Activated gamma-delta T cell (primary cell): ENCODE measurements around the gene OR4E2.
"Not testable (repeated sequence)": the region's sequence is repeated elsewhere in the genome, so short reads cannot be mapped to it uniquely, and the experiment has no call there.

Experiments used
- DNase-seq: peaks from one replicate; lab custom pipeline; 2025; lab: John Stamatoyannopoulos, UW
- total RNA-seq, 2 donors: gene quantifications; one replicate each; lab custom pipeline; 2026; lab: John Stamatoyannopoulos, UW

OR4E2 gene
- 0 reads per million in 2 donors for total RNA-seq

- no peak for DNase-seq
Measured at GRCh38 chr14:21653331-21653885, at the start of gene OR4E2. Gene OR4E2, plus strand, starts transcription at chr14:21653835. Its CDS starts 11,248 bp downstream, at chr14:21665083.

DNA sequence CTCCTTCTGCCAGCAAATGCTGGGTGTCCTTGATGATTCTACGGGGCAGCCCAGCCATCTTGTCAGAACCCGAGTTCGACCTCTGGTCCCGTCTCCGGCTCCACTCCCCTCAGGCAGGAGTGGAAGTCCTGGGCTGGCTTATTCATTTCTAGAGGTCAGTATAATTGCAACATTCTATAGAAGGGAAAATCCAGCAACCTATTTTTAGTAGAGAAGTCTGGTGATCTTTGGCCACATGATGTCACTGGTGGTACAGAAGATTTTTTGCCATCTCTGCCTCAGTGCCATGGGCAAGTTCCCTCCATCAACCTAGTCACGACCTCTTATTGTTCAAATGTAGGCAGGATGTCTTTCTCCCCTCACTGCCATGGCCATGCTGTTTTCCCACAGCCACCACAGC lies 41.3 kb upstream of the OR4E2 start:
- DNase-seq, result no peak

DNA sequence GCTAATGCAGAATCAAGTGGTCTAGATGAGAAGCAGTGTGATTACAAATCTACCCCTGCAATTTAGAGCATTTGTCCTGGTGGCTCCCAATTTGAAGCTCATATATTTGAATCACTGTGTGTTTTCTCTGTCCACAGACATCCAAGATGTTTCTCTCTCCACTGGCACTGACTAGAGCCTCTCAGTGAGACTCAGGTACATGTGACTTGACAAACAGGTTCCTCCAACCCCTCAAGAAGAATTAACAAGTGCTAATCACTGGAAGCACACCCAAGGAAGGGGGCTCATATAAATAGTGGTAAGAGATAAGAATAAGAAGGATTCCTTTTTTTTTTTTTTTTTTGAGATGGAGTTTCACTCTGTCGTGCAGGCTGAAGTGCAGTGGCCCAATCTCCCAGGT lies 39.4 kb upstream of the OR4E2 start:
- no peak for DNase-seq

GRCh38 chr14:21617614-21618013 lies 36.0 kb upstream of the OR4E2 start:
- no peak for DNase-seq

- DNase-seq, result no peak
Measured at GRCh38 chr14:21626491-21627230, 27.0 kb upstream of the OR4E2 start.

DNA sequence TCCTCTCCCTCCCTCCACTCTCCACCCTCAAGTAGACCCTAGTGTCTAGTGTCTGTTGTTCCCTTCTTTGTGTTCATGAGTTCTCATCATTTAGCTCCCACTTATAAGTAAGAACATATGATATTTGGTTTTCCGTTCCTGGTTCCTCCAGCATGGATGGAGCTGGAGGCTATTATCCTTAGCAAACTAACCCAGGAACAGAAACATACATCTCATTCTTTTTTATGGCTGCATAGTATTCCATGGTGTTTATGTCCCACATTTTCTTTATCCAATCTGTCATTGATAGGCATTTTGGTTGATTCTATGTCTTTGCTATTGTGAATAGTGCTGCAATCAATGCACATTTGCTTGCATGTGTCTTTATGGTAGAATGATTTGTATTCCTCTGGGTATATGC lies 23.1 kb upstream of the OR4E2 start:
- not testable (repeated sequence) for DNase-seq

- DNase-seq, result no peak
Measured at GRCh38 chr14:21631084-21631483, 22.6 kb upstream of the OR4E2 start.

DNA sequence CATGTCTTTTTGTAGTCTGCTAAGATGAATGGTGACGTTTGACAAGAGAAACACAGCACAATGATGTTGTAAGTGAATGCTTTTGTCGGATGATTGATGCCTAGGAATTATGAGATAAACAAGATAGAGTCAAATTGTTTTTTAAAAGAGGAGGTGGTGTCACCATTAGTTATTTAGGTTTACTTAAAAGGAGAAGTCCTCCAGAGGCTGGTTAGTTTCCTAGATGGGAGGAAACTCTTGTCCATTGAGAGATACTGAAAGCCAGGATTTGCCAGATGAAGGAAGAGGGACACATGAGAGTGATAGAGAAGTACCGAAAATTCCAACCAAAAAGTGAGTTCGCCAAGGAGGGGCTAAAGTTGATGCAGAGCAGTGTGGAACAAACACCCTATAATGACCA lies 18.8 kb upstream of the OR4E2 start, which contains the start of gene OR10G2:
Gene OR10G2 (minus strand): TSS at position 101 of the 400 bp plus-strand sequence. CDS start 98 bp downstream, at position 3.
- no peak for DNase-seq

- DNase-seq, result no peak
Measured at GRCh38 chr14:21642683-21643082, 11.0 kb upstream of the OR4E2 start.

DNA sequence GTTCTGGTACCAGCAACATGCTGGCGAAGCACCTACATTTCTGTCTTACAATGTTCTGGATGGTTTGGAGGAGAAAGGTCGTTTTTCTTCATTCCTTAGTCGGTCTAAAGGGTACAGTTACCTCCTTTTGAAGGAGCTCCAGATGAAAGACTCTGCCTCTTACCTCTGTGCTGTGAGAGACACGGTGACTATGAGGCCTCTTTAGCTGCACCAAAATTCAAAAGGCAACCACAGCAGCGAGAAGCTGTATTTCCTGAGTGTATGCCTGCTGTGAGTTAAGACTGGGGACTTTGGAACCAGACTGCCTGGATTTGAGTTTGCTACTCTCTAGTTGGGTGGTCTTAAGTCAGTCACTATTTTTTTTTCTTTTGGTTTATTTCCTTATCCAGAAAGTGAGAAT lies 10.2 kb upstream of the OR4E2 start:
- DNase-seq, result no peak

- no peak for DNase-seq
Measured at GRCh38 chr14:21647380-21647779, 6.3 kb upstream of the OR4E2 start.

- no peak for DNase-seq
Measured at GRCh38 chr14:21652209-21652808, 1.3 kb upstream of the OR4E2 start.

GRCh38 chr14:21654215-21654614 lies 580 bp downstream of the OR4E2 start:
- no peak for DNase-seq

- no peak for DNase-seq
Measured at GRCh38 chr14:21656980-21657379, 3.3 kb downstream of the OR4E2 start.

- no peak for DNase-seq
Measured at GRCh38 chr14:21668377-21668776, 14.7 kb downstream of the OR4E2 start.

- DNase-seq, result no peak
Measured at GRCh38 chr14:21669284-21669683, 15.6 kb downstream of the OR4E2 start.

DNA sequence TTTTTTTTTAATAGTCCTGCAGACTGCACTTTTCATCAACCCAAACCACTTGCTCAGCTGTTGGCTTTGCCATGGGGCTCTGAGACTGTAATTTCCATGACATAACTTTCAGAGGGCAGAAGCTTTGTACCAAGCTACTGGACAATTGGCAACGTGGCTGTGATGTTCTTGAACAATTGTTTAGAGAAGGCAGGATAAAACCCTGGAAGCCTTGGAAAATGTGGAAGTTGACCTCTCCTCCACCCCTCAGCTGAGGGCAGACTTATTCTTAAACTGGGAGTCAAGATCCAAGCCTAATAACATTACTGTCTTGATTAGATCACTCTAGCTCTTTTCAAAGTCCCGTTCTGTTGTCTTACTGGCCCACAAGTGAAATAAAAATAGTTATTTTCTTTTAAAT lies 17.7 kb downstream of the OR4E2 start:
- DNase-seq, result no peak

- no peak for DNase-seq
Measured at GRCh38 chr14:21672116-21672515, 18.5 kb downstream of the OR4E2 start.

- DNase-seq, result no peak
Measured at GRCh38 chr14:21673718-21674117, 20.1 kb downstream of the OR4E2 start, which contains the start of gene OR4E1. Gene OR4E1, minus strand, starts transcription at chr14:21673818. Its CDS starts 2,883 bp downstream, at chr14:21670935.

DNA sequence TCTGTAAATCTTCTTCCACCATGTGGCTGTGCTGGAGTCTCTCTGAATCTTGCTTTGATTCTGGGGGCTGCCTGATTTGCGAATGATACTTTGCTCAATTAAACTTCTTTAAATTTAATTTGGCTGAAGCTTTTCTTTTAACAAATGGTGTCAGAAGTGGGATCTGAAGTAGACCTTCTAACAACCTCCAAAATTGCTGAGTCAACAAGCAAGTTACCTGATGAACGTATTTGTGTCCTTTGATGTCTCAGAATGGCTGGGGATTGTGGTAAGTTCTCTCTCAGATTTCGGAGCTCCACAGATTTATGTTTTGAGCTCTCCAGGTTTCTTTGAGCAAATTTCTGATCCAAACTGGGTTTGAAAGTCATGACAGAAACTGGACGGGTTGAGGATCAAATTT lies 21.9 kb downstream of the OR4E2 start:
- no peak for DNase-seq

DNA sequence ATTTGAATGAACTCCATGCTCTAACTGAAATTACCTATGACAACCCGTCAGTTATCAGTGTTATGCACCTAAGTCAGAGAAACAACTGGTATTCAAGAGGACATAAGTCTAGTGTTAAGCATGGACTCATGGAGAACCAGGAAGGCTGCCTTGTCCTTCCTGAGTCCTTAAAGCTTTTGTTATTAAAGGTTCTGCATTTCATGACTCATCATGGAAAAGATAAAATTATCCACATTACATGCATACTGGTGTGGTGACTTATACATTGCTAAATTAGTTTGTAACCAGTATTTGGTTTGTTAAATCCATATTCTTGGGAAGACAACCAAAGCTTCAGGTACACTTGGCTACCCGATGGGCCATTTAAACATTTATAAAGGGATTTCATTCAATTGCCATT lies 26.4 kb downstream of the OR4E2 start:
- DNase-seq, result no peak

DNA sequence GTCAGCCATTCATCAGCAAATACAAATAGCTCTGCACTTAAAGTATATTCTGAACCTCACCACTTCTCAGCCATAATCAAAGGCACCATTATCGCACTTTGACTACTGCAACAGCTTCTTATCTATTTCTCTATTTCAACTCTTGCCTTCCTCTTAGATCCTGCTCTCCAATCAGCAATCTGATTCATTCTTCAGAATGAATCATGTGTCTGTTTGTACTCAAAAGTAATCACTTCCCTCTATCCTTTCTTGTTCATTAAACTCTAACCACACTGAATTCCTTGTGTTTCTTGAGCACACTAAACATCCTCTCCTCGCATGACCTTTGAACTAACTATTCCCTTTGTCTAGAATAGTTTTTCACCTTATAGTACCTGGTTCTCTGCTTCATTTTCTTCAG lies 32.8 kb downstream of the OR4E2 start:
- DNase-seq, result no peak

- DNase-seq, result no peak
Measured at GRCh38 chr14:21694425-21694824, 40.8 kb downstream of the OR4E2 start.
